Neural cell (in vitro differentiated cells): Measurements from ENCODE around the gene MGAT4B.

Experiments
- CTCF ChIP-seq: fragments of 450-650 bp; IDR thresholded peaks from 2 replicates; pipeline ENCODE4 v1.5.1; 2014; ENCODE audit warnings: antibody characterized with exemption, mild to moderate bottlenecking, moderate library complexity; ENCODE audit not compliant: poor library complexity, severe bottlenecking
- EP300 ChIP-seq: fragments of 450-650 bp; conservative IDR thresholded peaks from 2 replicates; pipeline ENCODE4 v1.6.1; 2014; ENCODE audit warnings: antibody characterized with exemption, mild to moderate bottlenecking, moderate library complexity; ENCODE audit not compliant: poor library complexity, severe bottlenecking
- POLR2AphosphoS5 ChIP-seq: IDR thresholded peaks from 2 replicates; pipeline ENCODE4 v1.6.1; 2012
- TAF1 ChIP-seq: IDR thresholded peaks from 2 replicates; pipeline ENCODE4 v1.6.1; 2012; ENCODE audit warnings: low read depth
- TF ChIP-seq, protein P1 (sequence below): IDR thresholded peaks from 2 replicates; pipeline ENCODE4 v1.6.1; 2012; ENCODE audit warnings: borderline replicate concordance

DNA sequence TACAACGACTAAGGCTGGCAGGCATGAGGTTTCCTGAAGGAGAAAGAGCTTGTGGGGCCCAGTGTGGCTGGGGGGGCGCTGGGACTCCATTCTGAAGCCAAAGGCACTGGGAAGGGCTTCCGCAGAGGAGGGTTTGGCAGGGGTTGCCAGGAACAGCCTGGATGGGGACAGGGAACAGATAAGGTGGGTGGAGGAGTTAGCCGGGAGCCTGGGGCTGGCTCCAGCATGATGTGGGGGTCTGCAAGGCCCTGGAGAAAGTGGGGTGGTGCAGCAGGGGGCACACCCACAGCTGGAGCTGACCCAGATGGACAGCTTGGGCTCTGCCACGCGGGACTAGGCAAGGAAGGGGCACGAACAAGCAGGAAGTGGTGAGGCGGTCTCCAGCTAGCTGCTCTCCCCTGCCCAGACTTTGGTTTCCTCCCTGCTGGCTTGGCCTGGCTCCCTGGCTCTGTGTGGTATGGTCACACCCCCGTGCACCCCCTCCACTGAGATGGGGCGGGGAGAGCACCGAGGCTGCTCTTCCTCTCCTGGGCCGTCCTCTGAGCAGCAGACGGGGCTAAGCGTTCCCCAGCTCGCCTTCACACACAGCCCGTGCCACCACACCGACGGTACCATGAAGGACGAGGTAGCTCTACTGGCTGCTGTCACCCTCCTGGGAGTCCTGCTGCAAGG is 13.1 kb downstream of the MGAT4B start, which contains the start of gene LTC4S:
- TF ChIP-seq, protein P1, sequence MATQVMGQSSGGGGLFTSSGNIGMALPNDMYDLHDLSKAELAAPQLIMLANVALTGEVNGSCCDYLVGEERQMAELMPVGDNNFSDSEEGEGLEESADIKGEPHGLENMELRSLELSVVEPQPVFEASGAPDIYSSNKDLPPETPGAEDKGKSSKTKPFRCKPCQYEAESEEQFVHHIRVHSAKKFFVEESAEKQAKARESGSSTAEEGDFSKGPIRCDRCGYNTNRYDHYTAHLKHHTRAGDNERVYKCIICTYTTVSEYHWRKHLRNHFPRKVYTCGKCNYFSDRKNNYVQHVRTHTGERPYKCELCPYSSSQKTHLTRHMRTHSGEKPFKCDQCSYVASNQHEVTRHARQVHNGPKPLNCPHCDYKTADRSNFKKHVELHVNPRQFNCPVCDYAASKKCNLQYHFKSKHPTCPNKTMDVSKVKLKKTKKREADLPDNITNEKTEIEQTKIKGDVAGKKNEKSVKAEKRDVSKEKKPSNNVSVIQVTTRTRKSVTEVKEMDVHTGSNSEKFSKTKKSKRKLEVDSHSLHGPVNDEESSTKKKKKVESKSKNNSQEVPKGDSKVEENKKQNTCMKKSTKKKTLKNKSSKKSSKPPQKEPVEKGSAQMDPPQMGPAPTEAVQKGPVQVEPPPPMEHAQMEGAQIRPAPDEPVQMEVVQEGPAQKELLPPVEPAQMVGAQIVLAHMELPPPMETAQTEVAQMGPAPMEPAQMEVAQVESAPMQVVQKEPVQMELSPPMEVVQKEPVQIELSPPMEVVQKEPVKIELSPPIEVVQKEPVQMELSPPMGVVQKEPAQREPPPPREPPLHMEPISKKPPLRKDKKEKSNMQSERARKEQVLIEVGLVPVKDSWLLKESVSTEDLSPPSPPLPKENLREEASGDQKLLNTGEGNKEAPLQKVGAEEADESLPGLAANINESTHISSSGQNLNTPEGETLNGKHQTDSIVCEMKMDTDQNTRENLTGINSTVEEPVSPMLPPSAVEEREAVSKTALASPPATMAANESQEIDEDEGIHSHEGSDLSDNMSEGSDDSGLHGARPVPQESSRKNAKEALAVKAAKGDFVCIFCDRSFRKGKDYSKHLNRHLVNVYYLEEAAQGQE: no peak
- TF ChIP-seq EP300 (no peak), CTCF (no peak), POLR2AphosphoS5 (no peak), TAF1 (no peak)
